ENCODE measurements around the gene LGI4.

- TF ChIP-seq SNAI2 (CRISPR knock-in tag; IDR thresholded peaks at IDR 0.05) = no peak
- TF ChIP-seq ESRRG (CRISPR knock-in tag; IDR thresholded peaks at IDR 0.05) = no peak
- no peak for TF ChIP-seq POU6F1 (CRISPR knock-in tag; IDR thresholded peaks at IDR 0.05; ENCODE audit: borderline replicate concordance, low read depth)
- TF ChIP-seq CSDC2 (CRISPR knock-in tag; IDR thresholded peaks at IDR 0.05) = no peak
- no peak for TF ChIP-seq ZFP30 (CRISPR knock-in tag; IDR thresholded peaks at IDR 0.05)
- no peak for TF ChIP-seq RARB (CRISPR knock-in tag; IDR thresholded peaks at IDR 0.05)
- TF ChIP-seq PATZ1 (CRISPR knock-in tag; IDR thresholded peaks at IDR 0.05; ENCODE audit: borderline replicate concordance) = no peak
- TF ChIP-seq ZNF565 (CRISPR knock-in tag; conservative IDR thresholded peaks at IDR 0.05; ENCODE audit: low read depth) = no peak
- no peak for TF ChIP-seq ZC3H10 (CRISPR knock-in tag; IDR thresholded peaks at IDR 0.05)
- no peak for TF ChIP-seq TOX (CRISPR knock-in tag; IDR thresholded peaks at IDR 0.05; ENCODE audit: borderline replicate concordance)
- TF ChIP-seq ZNF8 (CRISPR knock-in tag; IDR thresholded peaks at IDR 0.05) = no peak
- TF ChIP-seq CREB5 (CRISPR knock-in tag; IDR thresholded peaks at IDR 0.05; ENCODE audit: low read depth) = no peak
These were observed 9.6 kb downstream of the LGI4 start for GRCh38 chr19:35125270-35125717.
